GM12878 (cell line): Measurements from ENCODE around the gene CFAP61. TPM values are rescaled to one million over a fixed set of nuclear protein-coding genes. Genes with fewer than 3 reads are reported as not detected.

Experiments
- ATAC-seq: fragments of 200-7000 bp; cut with Tn5 transposase; 3 replicates; pipeline ENCODE4 v1.9.1; 2020; ENCODE audit warnings: mild to moderate bottlenecking, moderate library complexity
- BruUV-seq: library from RNA; stranded (reverse); fragments of 400-500 nt; replicated peaks from 2 replicates; lab custom pipeline; 2021; lab: Mats Ljungman, UMichigan
- CTCF ChIA-PET: fragments of 300-600 bp; sonication (Branson Sonifier 250); formaldehyde crosslinking; extraction: SDS; loops from one replicate; lab custom pipeline; 2021; ENCODE audit warnings: inconsistent platforms; lab: Yijun Ruan, JAX
- POLR2A ChIA-PET: fragments of 350-600 bp; formaldehyde crosslinking; extraction: SDS; loops from one replicate; lab custom pipeline; 2021; ENCODE audit warnings: inconsistent platforms; lab: Charles Lee
- RAD21 ChIA-PET: fragments of 300-600 bp; sonication (Branson Sonifier 250); formaldehyde crosslinking; loops from one replicate; lab custom pipeline; 2023; ENCODE audit warnings: antibody characterized with exemption; ENCODE audit not compliant: unreplicated experiment; lab: Charles Lee
- SMC1A ChIA-PET: fragments of 300-600 bp; sonication (Branson Sonifier 250); formaldehyde crosslinking; loops from one replicate; lab custom pipeline; 2023; ENCODE audit not compliant: unreplicated experiment, uncharacterized antibody; lab: Charles Lee
- DNase-seq: peaks from one replicate; pipeline ENCODE4 v3.0.0-alpha.2; 2011; ENCODE audit warnings: low read depth, low spot score
- FAIRE-seq: peaks from 3 replicates; lab custom pipeline; 2011; peaks lifted over from hg19 to GRCh38; lab: Jason Lieb, UNC
- H2AFZ ChIP-seq: 2 replicates; pipeline ENCODE4 v1.6.0; 2011; ENCODE audit warnings: low read depth, low read length, control low read depth; ENCODE audit not compliant: control insufficient read depth
- H3K27ac ChIP-seq: 2 replicates; pipeline ENCODE4 v1.5.1; 2011; ENCODE audit warnings: control low read depth; ENCODE audit not compliant: control insufficient read depth, insufficient read depth
- H3K27me3 ChIP-seq, 2 experiments: replicated peaks in 1 of 2; 2 replicates each; pipeline versions ENCODE4 v1.6.0 to v1.6.1; 2011; ENCODE audit warnings: low read length in 1 of 2; ENCODE audit not compliant: control insufficient read depth in 2 of 2, insufficient read depth in 2 of 2
- H3K36me3 ChIP-seq, 2 experiments: 2 replicates each; pipeline ENCODE4 v1.5.1; 2011; ENCODE audit warnings: low read length in 1 of 2; ENCODE audit not compliant: control insufficient read depth in 2 of 2, insufficient read depth in 2 of 2
- H3K4me1 ChIP-seq: 2 replicates; pipeline ENCODE4 v1.6.1; 2011; ENCODE audit warnings: mild to moderate bottlenecking, low read length, moderate library complexity, mixed read lengths; ENCODE audit not compliant: control insufficient read depth, insufficient read depth
- H3K4me2 ChIP-seq: 2 replicates; pipeline ENCODE4 v1.6.0; 2011; ENCODE audit warnings: control low read depth; ENCODE audit not compliant: control insufficient read depth, insufficient read depth
- H3K4me3 ChIP-seq: fragments of 200-600 bp; sonication (generic); 2 replicates; pipeline ENCODE4 v1.5.1; 2016
- H3K79me2 ChIP-seq: 2 replicates; pipeline ENCODE4 v1.6.0; 2011; ENCODE audit warnings: low read length; ENCODE audit not compliant: control insufficient read depth, insufficient read depth
- H3K9ac ChIP-seq: 2 replicates; pipeline ENCODE4 v1.8.0; 2011; ENCODE audit warnings: low read length, control low read depth, mixed read lengths; ENCODE audit not compliant: control insufficient read depth, insufficient read depth
- H3K9me3 ChIP-seq: replicated peaks from 3 replicates; pipeline ENCODE4 v1.5.1; 2011; ENCODE audit warnings: mild to moderate bottlenecking, low read length; ENCODE audit not compliant: control insufficient read depth, insufficient read depth
- H4K20me1 ChIP-seq: 2 replicates; pipeline ENCODE4 v1.6.0; 2011; ENCODE audit not compliant: control insufficient read depth, insufficient read depth
- CHD2 ChIP-seq: IDR thresholded peaks from 2 replicates; pipeline ENCODE4 v1.6.1; 2011; ENCODE audit warnings: low read depth, low read length, improper control_type of control experiment, borderline replicate concordance
- EZH2 ChIP-seq: IDR thresholded peaks from 2 replicates; pipeline ENCODE4 v1.6.1; 2012; ENCODE audit warnings: low read depth, mild to moderate bottlenecking, control low read depth, inconsistent platforms, low read length, borderline replicate concordance; ENCODE audit not compliant: control insufficient read depth
- HCFC1 ChIP-seq: fragments of 150-350 bp; IDR thresholded peaks from 2 replicates; pipeline ENCODE4 v1.6.1; 2014; ENCODE audit warnings: low read length
- KLF5 ChIP-seq: fragments of 450-650 bp; IDR thresholded peaks from 2 replicates; pipeline ENCODE4 v1.6.1; 2014; ENCODE audit warnings: mild to moderate bottlenecking; ENCODE audit not compliant: partially characterized antibody
- NFYA ChIP-seq: IDR thresholded peaks from 2 replicates; pipeline ENCODE4 v1.6.1; 2011; ENCODE audit warnings: low read depth, mild to moderate bottlenecking, low read length, improper control_type of control experiment, borderline replicate concordance
- NFYB ChIP-seq: IDR thresholded peaks from 2 replicates; pipeline ENCODE4 v1.6.1; 2011; ENCODE audit warnings: low read depth, mild to moderate bottlenecking, low read length, improper control_type of control experiment, moderate library complexity; ENCODE audit not compliant: insufficient read depth
- POLR2AphosphoS2 ChIP-seq: IDR thresholded peaks from 2 replicates; pipeline ENCODE4 v1.6.1; 2011; ENCODE audit warnings: low read depth, mild to moderate bottlenecking, low read length, improper control_type of control experiment, moderate library complexity
- RB1 ChIP-seq: fragments of 450-650 bp; formaldehyde crosslinking; IDR thresholded peaks from 2 replicates; pipeline ENCODE4 v1.6.1; 2017; ENCODE audit warnings: mild to moderate bottlenecking, borderline replicate concordance
- RELB ChIP-seq: fragments of 450-650 bp; IDR thresholded peaks from 2 replicates; pipeline ENCODE4 v1.6.1; 2017; ENCODE audit warnings: low read depth, mild to moderate bottlenecking, moderate library complexity
- RUNX3 ChIP-seq: IDR thresholded peaks from 2 replicates; pipeline ENCODE4 v1.6.1; 2012; ENCODE audit warnings: low read length, inconsistent platforms
- SMAD1 ChIP-seq: fragments of 450-650 bp; IDR thresholded peaks from 2 replicates; pipeline ENCODE4 v1.6.1; 2018; ENCODE audit warnings: mild to moderate bottlenecking, low read depth; ENCODE audit not compliant: partially characterized antibody
- SMARCA5 ChIP-seq: fragments of 450-650 bp; IDR thresholded peaks from 2 replicates; pipeline ENCODE4 v1.6.1; 2017; ENCODE audit warnings: mild to moderate bottlenecking
- SREBF1 ChIP-seq: IDR thresholded peaks from 2 replicates; pipeline ENCODE4 v1.6.1; 2012; ENCODE audit warnings: mild to moderate bottlenecking, low read length
- TCF3 ChIP-seq: IDR thresholded peaks from 2 replicates; pipeline ENCODE4 v1.6.1; 2012; ENCODE audit warnings: low read depth, mild to moderate bottlenecking, low read length, borderline replicate concordance; ENCODE audit not compliant: insufficient read depth
- WRNIP1 ChIP-seq: IDR thresholded peaks from 2 replicates; pipeline ENCODE4 v1.6.1; 2011; ENCODE audit warnings: low read depth, low read length, improper control_type of control experiment, borderline replicate concordance
- ZBTB11 ChIP-seq: fragments of 450-650 bp; formaldehyde crosslinking; IDR thresholded peaks from 2 replicates; pipeline ENCODE4 v1.5.0; 2022; ENCODE audit warnings: mild to moderate bottlenecking, missing genetic modification characterization
- WGBS: methylation state at CpG from one replicate; pipeline ENCODE4 v1.1.6; 2016; ENCODE audit warnings: low lambda C conversion rate; ENCODE audit not compliant: insufficient replicate concordance, insufficient coverage; ENCODE audit errors: missing lambda C conversion rate; 5-methylcytosine and 5-hydroxymethylcytosine counted together
- in situ Hi-C: fragments of 300-500 bp; cut with MboI; formaldehyde crosslinking; loops from 9 replicates; pipeline ENCODE4 v1.14.3; 2018; ENCODE audit warnings: mixed read lengths
- intact Hi-C: fragments of 100-400 bp; cut with micrococcal nuclease; formaldehyde crosslinking; loops from one replicate; pipeline ENCODE4 v1.14.2; 2022; ENCODE audit not compliant: unreplicated experiment
- polyA plus RNA-seq, 11 experiments: library from polyadenylated mRNA; depleted of rRNA in 4 of 11; unstranded in 6 of 11; stranded (reverse) in 5 of 11; fragments of >200 nt; fragmentation: Nextera tagmentation in 4 of 11; fragmentation: Illumina TruSeq in 1 of 11; extraction: Ambion mirVana in 4 of 11; extraction: Trizol in 1 of 11; gene quantifications; 1 replicate in 1 of 11; 2 replicates in 10 of 11; pipeline versions ENCODE4 v1.2.1 to v1.2.3, GENCODE V29; 2011 to 2016; ENCODE audit warnings: inconsistent platforms in 2 of 11, missing spikeins in 2 of 11, low read depth in 1 of 11
- total RNA-seq, 4 experiments: library from RNA; depleted of rRNA in 3 of 4; stranded (reverse); fragments of >200 nt in 3 of 4; fragmentation: Illumina TruSeq in 1 of 4; extraction: Trizol in 1 of 4; gene quantifications; 2 replicates each; pipeline versions ENCODE4 v1.2.1 to v1.2.3, GENCODE V29; 2013 to 2021
- TF ChIP-seq, protein P1 (sequence below): fragments of 450-650 bp; IDR thresholded peaks from 2 replicates; pipeline ENCODE4 v1.6.1; 2017; ENCODE audit warnings: mild to moderate bottlenecking

CFAP61 gene
- total and polyA plus RNA-seq, 10 of the 15 experiments (the other 5 are each of a cell fraction or from before 2014, with no cell fraction given), result 0.11 to 0.41 (median 0.24) TPM; not detected in 7

GRCh38 chr20:20031790-20032189 lies 20.5 kb upstream of the CFAP61 start (continued):
- TF ChIP-seq ZBTB11 (CRISPR knock-in tag), result no peak

GRCh38 chr20:20034486-20034885 lies 17.8 kb upstream of the CFAP61 start:
- no peak overlapping the region for H3K4me3 ChIP-seq
- in situ Hi-C loops, result no loop called here
- H3K27ac ChIP-seq, result no peak overlapping the region
- H3K79me2 ChIP-seq, result no peaks in the 10 kb centered on the region
- H2AFZ ChIP-seq, result no peak overlapping the region
- RAD21 ChIA-PET, result no interaction called here
- WGBS, result 92% methylated on average over 4 of the region's 4 CpGs
- H3K4me1 ChIP-seq, result no peaks in the 10 kb centered on the region
- TF ChIP-seq KLF5 (no peak), SMAD1 (no peak), TCF3 (no peak), NFYA (no peak), CHD2 (no peak), POLR2AphosphoS2 (no peak), RUNX3 (no peak), EZH2 (no peak), RB1 (no peak), RELB (no peak), WRNIP1 (no peak), HCFC1 (no peak), SMARCA5 (no peak), SREBF1 (no peak), NFYB (no peak)
- TF ChIP-seq, protein P1, sequence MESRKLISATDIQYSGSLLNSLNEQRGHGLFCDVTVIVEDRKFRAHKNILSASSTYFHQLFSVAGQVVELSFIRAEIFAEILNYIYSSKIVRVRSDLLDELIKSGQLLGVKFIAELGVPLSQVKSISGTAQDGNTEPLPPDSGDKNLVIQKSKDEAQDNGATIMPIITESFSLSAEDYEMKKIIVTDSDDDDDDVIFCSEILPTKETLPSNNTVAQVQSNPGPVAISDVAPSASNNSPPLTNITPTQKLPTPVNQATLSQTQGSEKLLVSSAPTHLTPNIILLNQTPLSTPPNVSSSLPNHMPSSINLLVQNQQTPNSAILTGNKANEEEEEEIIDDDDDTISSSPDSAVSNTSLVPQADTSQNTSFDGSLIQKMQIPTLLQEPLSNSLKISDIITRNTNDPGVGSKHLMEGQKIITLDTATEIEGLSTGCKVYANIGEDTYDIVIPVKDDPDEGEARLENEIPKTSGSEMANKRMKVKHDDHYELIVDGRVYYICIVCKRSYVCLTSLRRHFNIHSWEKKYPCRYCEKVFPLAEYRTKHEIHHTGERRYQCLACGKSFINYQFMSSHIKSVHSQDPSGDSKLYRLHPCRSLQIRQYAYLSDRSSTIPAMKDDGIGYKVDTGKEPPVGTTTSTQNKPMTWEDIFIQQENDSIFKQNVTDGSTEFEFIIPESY, result no peak
- DNase-seq (no peak), ATAC-seq (no peak), FAIRE-seq (no peak)
- H4K20me1 ChIP-seq, result no peaks in the 10 kb centered on the region
- CTCF ChIA-PET, result interaction anchor here (0.7 to 3.8 kb wide), 4 partner anchors 10 to 1604 kb away, joined by 3 to 14 read pairs (median 4); partner anchors contain the start of genes CFAP61 and CRNKL1
- intact Hi-C loops, result no loop called here
- no TSS peak for BruUV-seq
- H3K9me3 ChIP-seq, result no peaks in the 10 kb centered on the region
- SMC1A ChIA-PET, result interaction anchor here (0.6 kb wide), 1 partner anchor 171 kb away, joined by 3 read pairs; no protein-coding TSS in a partner anchor
- no peaks in the 10 kb centered on the region for H3K27me3 ChIP-seq
- no peak overlapping the region for H3K9ac ChIP-seq
- H3K36me3 ChIP-seq, result peaks cover 5 to 44% of the 10 kb centered on the region in 2 experiments
- POLR2A ChIA-PET, result no interaction called here
- no peak overlapping the region for H3K4me2 ChIP-seq
